HG03432 (cell line): ENCODE measurements around the gene TLE3.

Experiments
- ATAC-seq: cut with Tn5 transposase; IDR thresholded peaks from one replicate; pipeline ENCODE4 v1.9.1; 2021; ENCODE audit warnings: mild to moderate bottlenecking, moderate library complexity; ENCODE audit not compliant: unreplicated experiment

Gene TLE3

GRCh38 chr15:70050441-70050840 lies 47.3 kb downstream of the TLE3 start:
- no peak for ATAC-seq

GRCh38 chr15:70049701-70050301 lies 47.9 kb downstream of the TLE3 start:
- no peak for ATAC-seq

DNA sequence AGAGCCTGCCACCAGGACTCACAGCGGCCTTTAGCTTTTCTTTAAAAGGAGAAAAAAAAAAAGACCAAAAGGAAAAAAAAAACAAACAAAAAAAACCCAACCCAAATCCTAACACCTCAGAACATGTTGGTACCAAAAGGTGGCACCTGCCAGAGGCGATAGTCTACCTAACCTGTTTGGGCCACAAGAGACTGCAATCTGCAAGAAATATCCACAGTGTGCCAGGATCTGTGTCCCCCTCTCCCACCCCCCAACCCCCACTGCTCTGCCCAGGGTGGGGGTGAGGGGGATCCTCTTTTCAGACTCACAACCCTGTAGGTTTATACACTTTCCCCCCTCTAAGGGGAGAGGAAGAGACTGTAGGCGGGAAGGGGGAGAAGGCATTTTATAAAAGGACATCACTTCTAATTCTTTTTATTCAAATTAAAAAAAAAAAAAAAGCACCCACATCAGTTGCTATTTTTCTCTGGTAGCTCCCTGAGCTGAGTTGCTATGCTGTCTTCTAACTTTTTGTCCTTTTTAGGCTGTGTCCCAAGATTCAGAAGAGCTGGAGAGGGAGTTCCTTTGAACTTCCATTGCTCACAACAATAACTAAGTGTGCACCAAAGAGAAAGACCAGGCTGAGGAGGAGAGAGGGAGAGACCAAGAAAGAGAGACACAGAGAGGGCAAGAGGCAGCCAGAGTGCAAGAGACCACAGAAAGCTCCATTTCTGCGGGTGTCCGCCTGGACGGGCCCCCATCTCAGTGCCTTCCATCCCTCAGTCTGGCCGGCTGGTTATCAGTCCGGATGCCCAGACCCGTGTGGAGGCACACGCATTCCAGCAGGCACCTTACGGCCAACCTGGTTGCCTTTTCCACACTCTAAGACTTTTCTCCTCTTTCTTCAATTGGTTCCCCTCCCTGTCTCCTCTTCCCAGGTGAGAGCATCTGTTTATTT lies 48.9 kb downstream of the TLE3 start:
- ATAC-seq, result no peak

- no peak for ATAC-seq
Observed at GRCh38 chr15:70048198-70048565, 49.5 kb downstream of the TLE3 start.

- no peak for ATAC-seq
Observed at GRCh38 chr15:70047386-70048197, 50.1 kb downstream of the TLE3 start.

DNA sequence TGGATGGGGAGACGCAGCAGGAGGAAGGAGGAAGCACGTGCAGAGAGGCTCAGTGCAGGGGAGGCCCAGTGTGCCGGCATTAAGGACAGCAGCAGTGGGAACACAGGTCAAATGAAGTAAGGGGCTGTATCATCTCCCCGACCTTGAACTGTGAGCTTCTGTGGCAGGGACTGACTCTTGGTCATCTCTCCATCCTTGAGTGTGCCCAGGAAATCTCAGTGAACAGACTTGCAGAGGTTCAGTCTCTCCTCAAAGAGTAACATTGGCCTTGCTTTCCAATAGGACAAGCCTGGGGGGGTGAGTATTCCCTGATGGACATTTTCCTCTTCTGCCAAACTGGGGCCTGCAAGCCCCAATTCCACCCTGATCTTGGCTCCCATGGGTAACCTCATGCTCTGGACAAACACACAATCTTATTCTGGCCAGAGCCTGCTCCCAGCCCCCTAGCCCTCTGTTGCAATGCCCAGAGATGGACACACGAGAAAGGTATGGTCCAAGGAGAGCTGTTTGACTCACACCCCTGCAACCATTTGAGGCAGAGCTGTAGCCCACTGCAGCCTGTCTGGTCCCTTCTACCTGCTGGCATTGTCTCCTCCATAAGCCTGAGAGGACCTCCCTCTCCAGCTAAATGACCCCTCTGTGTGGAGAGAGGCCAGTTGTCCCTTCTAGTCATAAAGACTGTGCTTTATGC lies 50.9 kb downstream of the TLE3 start:
- no peak for ATAC-seq

GRCh38 chr15:70045045-70045444 lies 52.7 kb downstream of the TLE3 start:
- ATAC-seq, result no peak

DNA sequence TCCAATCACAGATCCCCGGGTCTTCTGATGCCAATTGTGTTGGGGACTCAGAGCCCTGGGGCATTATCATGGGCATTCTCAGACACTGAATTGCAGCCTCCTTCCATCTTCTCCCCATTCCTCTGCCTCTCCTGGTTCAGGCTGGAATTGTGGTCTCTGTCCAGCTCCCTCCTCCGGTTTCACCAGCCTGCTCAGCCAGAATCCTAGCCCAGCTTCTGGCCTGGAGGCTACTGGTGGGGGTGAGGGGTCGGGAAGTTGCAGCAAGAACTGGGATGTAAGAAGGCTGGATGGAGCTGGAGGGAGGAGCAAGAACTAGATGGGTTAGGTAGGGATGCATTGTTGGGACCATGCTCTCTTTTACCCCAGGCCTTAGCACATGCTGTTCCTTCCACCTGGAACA lies 53.5 kb downstream of the TLE3 start:
- ATAC-seq, result no peak

DNA sequence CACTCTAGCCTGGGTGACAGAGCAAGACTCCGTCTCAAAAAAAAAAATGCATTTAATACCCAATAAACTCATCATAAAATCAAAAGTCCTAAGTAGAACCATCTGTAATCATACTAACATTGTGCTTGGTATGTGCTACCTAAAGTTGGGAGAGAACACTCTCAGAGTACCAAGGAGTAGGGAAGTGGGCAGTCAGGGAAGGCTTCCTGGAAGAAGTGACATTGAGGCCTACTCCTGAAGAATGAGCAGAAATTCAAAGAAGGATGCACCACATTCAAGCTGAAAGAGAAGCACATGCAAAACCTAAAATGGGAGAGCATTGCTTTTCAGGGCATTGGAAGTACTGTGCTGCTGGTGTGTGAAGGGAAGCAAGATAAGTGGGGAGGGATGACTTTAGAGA lies 54.1 kb downstream of the TLE3 start:
- no peak for ATAC-seq

- no peak for ATAC-seq
Observed at GRCh38 chr15:70042553-70043214, 55.0 kb downstream of the TLE3 start.

GRCh38 chr15:70039917-70040316 lies 57.8 kb downstream of the TLE3 start:
- ATAC-seq, result no peak

DNA sequence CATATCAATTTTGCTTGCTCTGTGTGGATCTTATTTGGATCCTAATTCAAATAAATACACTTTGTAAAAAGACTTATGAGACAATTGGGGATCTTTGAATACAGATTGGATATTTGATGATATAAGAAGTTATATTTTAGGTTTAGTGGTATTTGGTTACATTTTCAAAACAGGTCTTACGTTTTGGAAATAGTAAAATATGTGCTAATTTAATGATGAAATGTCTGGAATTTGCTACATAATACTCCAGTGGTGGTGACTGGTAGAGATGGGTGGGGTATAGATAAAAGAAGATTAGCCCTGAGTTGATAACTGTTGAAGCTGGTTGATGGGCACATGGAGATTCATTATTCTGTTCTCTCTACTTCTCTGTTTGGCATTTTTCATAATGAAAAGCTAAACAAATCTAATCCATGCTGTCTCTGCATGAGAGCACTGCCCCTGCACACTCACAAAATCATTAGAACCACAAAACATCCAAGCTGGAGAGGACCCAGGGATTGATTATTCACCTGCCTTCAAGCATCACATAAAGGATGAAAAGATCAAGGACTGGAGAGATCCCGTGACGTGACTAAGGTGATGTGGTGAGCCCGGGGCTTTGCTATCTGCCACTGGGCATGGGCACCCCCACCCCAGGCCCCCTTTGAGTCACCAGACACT lies 58.9 kb downstream of the TLE3 start:
- ATAC-seq, result no peak

- no peak for ATAC-seq
Observed at GRCh38 chr15:70037292-70037640, 60.5 kb downstream of the TLE3 start.

GRCh38 chr15:70036585-70037291 lies 61.0 kb downstream of the TLE3 start:
- ATAC-seq, result peak; percentile 76

GRCh38 chr15:70035719-70036077 lies 62.0 kb downstream of the TLE3 start:
- ATAC-seq, result peak; percentile 51

- ATAC-seq, result peak; percentile 1
Observed at GRCh38 chr15:70035051-70035718, 62.5 kb downstream of the TLE3 start.

DNA sequence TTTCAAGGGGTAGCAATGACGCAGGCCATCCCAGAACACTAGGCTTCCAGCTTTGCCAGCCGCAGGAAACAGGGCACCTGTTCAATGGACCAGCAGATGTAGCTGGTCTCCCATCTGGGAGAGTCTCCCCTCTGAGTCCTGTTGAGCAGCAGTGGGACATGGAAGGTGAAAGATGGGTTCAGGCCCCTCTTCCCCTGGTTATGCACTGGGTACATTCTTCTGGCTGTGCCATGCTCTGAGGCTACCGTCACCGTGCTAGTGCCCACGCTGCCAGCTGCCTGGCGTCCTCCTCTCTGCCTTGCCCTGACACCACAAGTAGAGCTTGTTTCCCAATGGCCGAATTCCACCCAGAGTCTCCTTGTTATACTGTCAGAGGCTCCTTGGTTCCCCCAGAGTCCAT lies 63.1 kb downstream of the TLE3 start:
- no peak for ATAC-seq

GRCh38 chr15:70034141-70034540 lies 63.6 kb downstream of the TLE3 start:
- no peak for ATAC-seq
